Ascending aorta (tissue), 2 donors: ENCODE results near the gene GREB1. TPM values are rescaled to one million over a fixed set of nuclear protein-coding genes. Genes with fewer than 3 reads are reported as not detected.

Source experiments
- DNase-seq, 2 donors: peaks; one replicate each; pipeline ENCODE4 v3.0.0-alpha.2; 2019; ENCODE audit warnings: low spot score in 2 of 2
- H3K27ac ChIP-seq, 2 donors: fragments of 200-600 bp; sonication (generic); one replicate each; pipeline ENCODE4 v1.5.1; 2016 to 2017; ENCODE audit warnings: mild to moderate bottlenecking in 1 of 2
- H3K27me3 ChIP-seq: fragments of 200-600 bp; sonication (generic); one replicate; pipeline ENCODE4 v1.5.1; 2017
- H3K36me3 ChIP-seq, 2 donors: fragments of 200-600 bp; sonication (generic); one replicate each; pipeline ENCODE4 v1.5.1; 2016
- H3K4me1 ChIP-seq, 2 donors: fragments of 200-600 bp; sonication (generic); one replicate each; pipeline ENCODE4 v1.5.1; 2016 to 2017; ENCODE audit warnings: mild to moderate bottlenecking in 1 of 2
- H3K4me3 ChIP-seq, 2 donors: fragments of 200-600 bp; sonication (generic); one replicate each; pipeline ENCODE4 v1.5.1; 2016 to 2017; ENCODE audit warnings: mild to moderate bottlenecking in 1 of 2
- H3K9me3 ChIP-seq, 2 donors: fragments of 200-600 bp; sonication (generic); one replicate each; pipeline ENCODE4 v1.5.1; 2016
- intact Hi-C: fragments of 100-400 bp; cut with DNase I; formaldehyde crosslinking; loops from one replicate; pipeline ENCODE4 v1.15.1; 2023
- total RNA-seq: library from RNA; depleted of rRNA; stranded (reverse); fragments of >200 nt; gene quantifications from one replicate; pipeline ENCODE4 v1.1.0, GENCODE V29; 2016
- TF ChIP-seq, protein P1 (sequence below), 3 experiments: fragments of 200-600 bp in 2 of 3; fragments of 450-650 bp in 1 of 3; sonication (generic) in 2 of 3; IDR thresholded peaks; one replicate each; pipeline ENCODE4 v1.5.1; 2016 to 2019; ENCODE audit warnings: antibody characterized with exemption in 3 of 3, mild to moderate bottlenecking in 1 of 3, moderate library complexity in 1 of 3

The GREB1 gene, protein sequence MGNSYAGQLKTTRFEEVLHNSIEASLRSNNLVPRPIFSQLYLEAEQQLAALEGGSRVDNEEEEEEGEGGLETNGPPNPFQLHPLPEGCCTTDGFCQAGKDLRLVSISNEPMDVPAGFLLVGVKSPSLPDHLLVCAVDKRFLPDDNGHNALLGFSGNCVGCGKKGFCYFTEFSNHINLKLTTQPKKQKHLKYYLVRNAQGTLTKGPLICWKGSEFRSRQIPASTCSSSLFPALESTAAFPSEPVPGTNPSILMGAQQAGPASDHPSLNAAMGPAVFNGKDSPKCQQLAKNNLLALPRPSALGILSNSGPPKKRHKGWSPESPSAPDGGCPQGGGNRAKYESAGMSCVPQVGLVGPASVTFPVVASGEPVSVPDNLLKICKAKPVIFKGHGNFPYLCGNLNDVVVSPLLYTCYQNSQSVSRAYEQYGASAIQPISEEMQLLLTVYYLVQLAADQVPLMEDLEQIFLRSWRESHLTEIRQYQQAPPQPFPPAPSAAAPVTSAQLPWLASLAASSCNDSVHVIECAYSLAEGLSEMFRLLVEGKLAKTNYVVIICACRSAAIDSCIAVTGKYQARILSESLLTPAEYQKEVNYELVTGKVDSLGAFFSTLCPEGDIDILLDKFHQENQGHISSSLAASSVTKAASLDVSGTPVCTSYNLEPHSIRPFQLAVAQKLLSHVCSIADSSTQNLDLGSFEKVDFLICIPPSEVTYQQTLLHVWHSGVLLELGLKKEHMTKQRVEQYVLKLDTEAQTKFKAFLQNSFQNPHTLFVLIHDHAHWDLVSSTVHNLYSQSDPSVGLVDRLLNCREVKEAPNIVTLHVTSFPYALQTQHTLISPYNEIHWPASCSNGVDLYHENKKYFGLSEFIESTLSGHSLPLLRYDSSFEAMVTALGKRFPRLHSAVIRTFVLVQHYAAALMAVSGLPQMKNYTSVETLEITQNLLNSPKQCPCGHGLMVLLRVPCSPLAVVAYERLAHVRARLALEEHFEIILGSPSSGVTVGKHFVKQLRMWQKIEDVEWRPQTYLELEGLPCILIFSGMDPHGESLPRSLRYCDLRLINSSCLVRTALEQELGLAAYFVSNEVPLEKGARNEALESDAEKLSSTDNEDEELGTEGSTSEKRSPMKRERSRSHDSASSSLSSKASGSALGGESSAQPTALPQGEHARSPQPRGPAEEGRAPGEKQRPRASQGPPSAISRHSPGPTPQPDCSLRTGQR (N-terminal part only)
- total RNA-seq, result 5.9 TPM

DNA sequence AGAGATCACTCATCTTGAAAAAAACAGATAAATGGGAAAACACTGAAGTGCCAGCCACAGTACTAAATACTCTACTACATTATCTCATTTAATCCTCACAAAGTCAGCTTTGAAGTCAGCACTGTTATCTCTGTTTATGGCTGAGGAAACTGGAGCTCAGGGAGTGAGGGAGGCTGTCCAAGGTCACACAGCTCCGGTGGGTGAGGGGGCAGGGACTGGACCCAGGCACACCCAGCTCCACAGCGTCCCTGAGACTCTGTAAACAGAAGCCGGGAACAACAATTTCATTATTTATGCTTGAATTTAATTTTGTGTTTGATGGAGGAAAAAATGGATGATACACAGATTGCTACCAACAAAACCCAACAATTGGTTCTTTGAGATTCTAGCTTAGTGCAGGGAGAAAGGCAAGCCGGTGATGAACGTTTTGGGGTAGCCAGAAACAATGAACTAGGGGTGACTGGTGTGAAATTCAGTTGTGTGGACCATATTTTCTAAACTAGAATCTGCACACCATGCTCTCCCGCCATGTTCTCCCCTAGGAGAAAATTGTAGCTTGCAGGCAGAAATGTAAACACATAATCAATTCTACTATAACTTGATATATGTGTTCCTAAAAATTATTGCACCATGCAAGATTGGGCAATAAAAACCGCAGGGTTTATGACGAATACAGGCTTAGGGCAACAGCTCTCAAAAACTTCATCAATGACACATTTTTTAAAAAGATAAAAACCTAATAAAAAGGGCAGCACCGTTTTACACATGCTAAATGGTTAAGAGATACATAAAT lies at the start of gene GREB1:
GREB1 (plus strand) TSS at position 768 of the 793 bp plus-strand sequence. CDS start 22,570 bp downstream, outside the sequence.
- Histone ChIP-seq H3K9me3 (no peaks in the 10 kb centered on the region), H3K36me3 (no peaks in the 10 kb centered on the region), H3K4me3 (no peak within 1 kb of the TSS), H3K27me3 (no peaks in the 10 kb centered on the region), H3K4me1 (no peaks in the 10 kb centered on the region), H3K27ac (no peak within 1 kb of the TSS)
- TF ChIP-seq, protein P1, sequence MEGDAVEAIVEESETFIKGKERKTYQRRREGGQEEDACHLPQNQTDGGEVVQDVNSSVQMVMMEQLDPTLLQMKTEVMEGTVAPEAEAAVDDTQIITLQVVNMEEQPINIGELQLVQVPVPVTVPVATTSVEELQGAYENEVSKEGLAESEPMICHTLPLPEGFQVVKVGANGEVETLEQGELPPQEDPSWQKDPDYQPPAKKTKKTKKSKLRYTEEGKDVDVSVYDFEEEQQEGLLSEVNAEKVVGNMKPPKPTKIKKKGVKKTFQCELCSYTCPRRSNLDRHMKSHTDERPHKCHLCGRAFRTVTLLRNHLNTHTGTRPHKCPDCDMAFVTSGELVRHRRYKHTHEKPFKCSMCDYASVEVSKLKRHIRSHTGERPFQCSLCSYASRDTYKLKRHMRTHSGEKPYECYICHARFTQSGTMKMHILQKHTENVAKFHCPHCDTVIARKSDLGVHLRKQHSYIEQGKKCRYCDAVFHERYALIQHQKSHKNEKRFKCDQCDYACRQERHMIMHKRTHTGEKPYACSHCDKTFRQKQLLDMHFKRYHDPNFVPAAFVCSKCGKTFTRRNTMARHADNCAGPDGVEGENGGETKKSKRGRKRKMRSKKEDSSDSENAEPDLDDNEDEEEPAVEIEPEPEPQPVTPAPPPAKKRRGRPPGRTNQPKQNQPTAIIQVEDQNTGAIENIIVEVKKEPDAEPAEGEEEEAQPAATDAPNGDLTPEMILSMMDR (IDR thresholded peaks at IDR 0.05), result no peak
- intact Hi-C loops, result no loop called here
- no peak for DNase-seq

- DNase-seq, result no peak
- no peak overlapping the region for H3K4me3 ChIP-seq
- H3K36me3 ChIP-seq, result no peaks in the 10 kb centered on the region
- intact Hi-C loops, result no loop called here
- H3K27me3 ChIP-seq, result no peaks in the 10 kb centered on the region
- no peaks in the 10 kb centered on the region for H3K9me3 ChIP-seq
- H3K4me1 ChIP-seq, result no peaks in the 10 kb centered on the region
- no peak overlapping the region for H3K27ac ChIP-seq
- TF ChIP-seq, protein P1 (IDR thresholded peaks at IDR 0.05), result no peak
Measured at GRCh38 chr2:11488809-11489208, 45.0 kb upstream of the GREB1 start.

DNA sequence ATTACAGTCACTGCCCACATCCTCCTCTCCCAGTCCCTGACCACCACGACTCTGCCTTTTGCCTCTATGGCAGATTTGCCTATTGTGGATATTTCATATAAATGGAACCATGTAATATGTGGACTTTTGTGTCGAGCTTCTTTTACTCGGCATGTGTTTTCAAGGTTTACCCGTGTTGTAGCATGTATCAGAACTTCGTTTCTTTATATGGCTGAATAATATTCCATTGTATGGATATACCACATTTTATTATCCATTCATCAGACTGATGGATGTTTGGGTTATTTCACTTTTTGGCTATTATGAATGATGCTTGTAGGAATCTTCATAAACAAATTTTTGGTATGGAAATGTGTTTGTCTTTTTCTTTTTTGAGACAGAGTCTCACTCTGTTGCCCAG lies 43.7 kb upstream of the GREB1 start:
- Histone ChIP-seq H3K9me3 (no peaks in the 10 kb centered on the region), H3K4me3 (no peak overlapping the region), H3K4me1 (no peaks in the 10 kb centered on the region), H3K27ac (no peak overlapping the region), H3K27me3 (no peaks in the 10 kb centered on the region), H3K36me3 (no peaks in the 10 kb centered on the region)
- intact Hi-C loops, result no loop called here
- no peak for DNase-seq
- TF ChIP-seq, protein P1 (IDR thresholded peaks at IDR 0.05), result no peak

DNA sequence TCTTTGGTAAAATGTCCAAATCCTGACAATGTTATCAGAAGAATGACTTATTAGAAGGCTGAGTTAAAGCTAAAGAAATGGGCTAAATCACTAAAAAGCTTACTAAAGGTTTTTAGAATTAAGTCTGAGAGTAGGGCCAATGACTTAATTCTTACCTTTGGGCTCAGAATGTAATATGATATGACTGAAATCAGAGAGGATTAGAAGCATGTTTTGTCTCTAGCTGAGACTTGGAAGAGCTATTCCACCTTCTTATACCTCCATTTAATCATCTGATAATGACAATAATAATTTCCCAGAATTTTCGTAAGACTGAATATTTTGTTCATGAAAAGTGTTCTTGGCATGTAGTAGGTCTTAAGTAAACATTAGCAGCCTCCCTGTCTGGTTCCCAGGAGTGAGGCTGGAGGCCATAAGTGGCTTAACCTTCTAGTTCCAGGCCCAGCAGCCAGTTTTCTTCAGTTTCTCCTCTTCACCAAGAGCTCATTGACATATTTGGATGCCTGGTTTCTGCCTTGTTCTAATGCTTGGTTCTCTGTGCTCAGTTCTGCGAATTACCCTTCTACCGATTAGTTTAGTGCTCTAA lies 42.4 kb upstream of the GREB1 start:
- intact Hi-C loops, result no loop called here
- H3K9me3 ChIP-seq, result no peaks in the 10 kb centered on the region
- no peaks in the 10 kb centered on the region for H3K4me1 ChIP-seq
- no peak overlapping the region for H3K4me3 ChIP-seq
- no peak overlapping the region for H3K27ac ChIP-seq
- H3K27me3 ChIP-seq, result no peaks in the 10 kb centered on the region
- H3K36me3 ChIP-seq, result no peaks in the 10 kb centered on the region
- TF ChIP-seq, protein P1 (IDR thresholded peaks at IDR 0.05), result no peak
- no peak for DNase-seq
